Measurements from ENCODE around the gene DOK7.

Gene DOK7

DNA sequence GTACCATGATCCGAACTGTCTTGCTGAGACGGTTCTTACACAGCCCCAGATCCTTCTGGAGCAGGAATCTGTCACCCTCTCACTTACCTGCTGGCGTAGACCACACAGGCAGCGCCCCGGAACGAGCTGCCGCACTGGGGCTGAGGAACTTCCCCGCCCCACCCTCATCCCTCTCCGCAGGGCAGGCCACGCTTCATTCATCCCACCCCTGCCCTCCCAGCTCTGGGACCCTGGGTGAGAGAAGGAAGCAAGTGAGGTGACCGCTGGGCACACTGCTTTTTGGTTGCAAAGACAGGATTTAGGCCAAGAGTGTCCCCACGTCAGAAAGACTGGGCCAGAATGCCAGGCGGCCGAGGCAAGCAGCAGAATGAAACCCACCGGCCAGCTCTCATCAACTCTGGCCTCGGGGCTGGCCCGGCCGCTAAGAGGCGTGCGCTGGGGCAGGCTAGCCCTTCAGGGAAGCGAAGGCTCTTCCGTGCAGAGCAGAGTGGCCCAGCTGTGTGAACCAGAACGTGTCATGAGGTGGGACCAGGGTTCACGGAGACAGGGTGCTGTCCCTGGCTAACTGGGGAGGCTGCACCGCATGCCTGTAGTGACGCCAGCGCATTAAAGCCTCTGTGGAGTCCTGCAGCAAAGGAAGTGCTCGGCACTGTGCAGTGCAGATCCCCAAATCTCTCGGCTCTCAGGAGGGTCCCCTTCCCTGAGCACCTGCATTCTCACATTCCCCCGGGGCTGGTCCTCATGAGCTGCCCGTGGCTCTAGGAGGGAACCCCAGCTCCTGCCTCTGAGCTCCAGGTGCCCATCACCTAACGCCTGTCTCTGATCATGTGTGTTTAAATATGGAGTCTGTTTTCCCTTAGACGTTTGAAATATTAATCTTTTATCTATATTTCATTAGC, 62.7 kb downstream of the DOK7 start:
- Histone ChIP-seq H3K9me2 (replicated peaks; ENCODE audit: insufficient read depth, low read length) (no peaks in the 10 kb centered on the region), H3K9me3 (replicated peaks; ENCODE audit: insufficient read depth, low read length) (no peaks in the 10 kb centered on the region), H4K20me1 (ENCODE audit: insufficient read depth, low read length) (no peaks in the 10 kb centered on the region), H2AFZ (ENCODE audit: low read length) (no peak overlapping the region), H3K4me3 (ENCODE audit: low read length) (no peak overlapping the region), H3K36me3 (replicated peaks; ENCODE audit: insufficient read depth, low read length) (no peaks in the 10 kb centered on the region), H3K27me3 (replicated peaks; ENCODE audit: insufficient read depth, low read length) (no peaks in the 10 kb centered on the region), H3K27ac (ENCODE audit: low read length) (no peak overlapping the region), H3K79me2 (ENCODE audit: low read length) (peaks cover 50% of the 10 kb centered on the region), H3F3A (ENCODE audit: insufficient read depth, low read length) (no peaks in the 10 kb centered on the region), H3K4me1 (ENCODE audit: low read length) (no peaks in the 10 kb centered on the region), H3K9ac (ENCODE audit: low read length) (no peak overlapping the region), H3K4me2 (ENCODE audit: low read depth, low read length) (no peak overlapping the region)
- TF ChIP-seq EZH2phosphoT487 (IDR thresholded peaks at IDR 0.05; ENCODE audit: low read length), result no peak
- TF ChIP-seq, protein P1, sequence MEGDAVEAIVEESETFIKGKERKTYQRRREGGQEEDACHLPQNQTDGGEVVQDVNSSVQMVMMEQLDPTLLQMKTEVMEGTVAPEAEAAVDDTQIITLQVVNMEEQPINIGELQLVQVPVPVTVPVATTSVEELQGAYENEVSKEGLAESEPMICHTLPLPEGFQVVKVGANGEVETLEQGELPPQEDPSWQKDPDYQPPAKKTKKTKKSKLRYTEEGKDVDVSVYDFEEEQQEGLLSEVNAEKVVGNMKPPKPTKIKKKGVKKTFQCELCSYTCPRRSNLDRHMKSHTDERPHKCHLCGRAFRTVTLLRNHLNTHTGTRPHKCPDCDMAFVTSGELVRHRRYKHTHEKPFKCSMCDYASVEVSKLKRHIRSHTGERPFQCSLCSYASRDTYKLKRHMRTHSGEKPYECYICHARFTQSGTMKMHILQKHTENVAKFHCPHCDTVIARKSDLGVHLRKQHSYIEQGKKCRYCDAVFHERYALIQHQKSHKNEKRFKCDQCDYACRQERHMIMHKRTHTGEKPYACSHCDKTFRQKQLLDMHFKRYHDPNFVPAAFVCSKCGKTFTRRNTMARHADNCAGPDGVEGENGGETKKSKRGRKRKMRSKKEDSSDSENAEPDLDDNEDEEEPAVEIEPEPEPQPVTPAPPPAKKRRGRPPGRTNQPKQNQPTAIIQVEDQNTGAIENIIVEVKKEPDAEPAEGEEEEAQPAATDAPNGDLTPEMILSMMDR (IDR thresholded peaks at IDR 0.05; ENCODE audit: low read length), result no peak
- no peak for TF ChIP-seq EZH2 (optimal IDR thresholded peaks at IDR 0.05; ENCODE audit: low read depth, low read length)
- no peak for DNase-seq

DNA sequence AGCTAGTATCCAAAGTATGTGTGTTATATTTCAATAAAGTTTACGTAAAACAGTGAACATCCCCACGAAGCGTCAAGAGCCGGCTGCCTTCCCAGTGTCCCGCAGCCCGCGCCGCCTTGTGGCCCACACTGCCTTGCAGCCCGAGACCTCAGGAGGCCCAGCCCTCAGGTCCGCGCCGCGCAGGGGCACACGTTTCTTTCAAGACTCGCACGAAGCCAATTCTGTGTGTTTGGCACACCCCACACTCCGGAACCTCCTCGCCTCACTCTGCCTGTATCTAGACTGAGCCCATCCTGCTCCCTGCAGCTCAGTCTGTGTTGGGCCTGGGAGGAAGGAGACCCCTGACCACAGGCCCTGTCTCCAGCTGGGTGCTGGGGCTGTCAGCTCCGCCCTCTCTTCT, 63.4 kb downstream of the DOK7 start:
- Histone ChIP-seq H3K36me3 (replicated peaks; ENCODE audit: insufficient read depth, low read length) (no peaks in the 10 kb centered on the region), H3K4me2 (ENCODE audit: low read depth, low read length) (no peak overlapping the region), H3K9ac (ENCODE audit: low read length) (no peak overlapping the region), H3K27ac (ENCODE audit: low read length) (no peak overlapping the region), H3K79me2 (ENCODE audit: low read length) (peaks cover 56% of the 10 kb centered on the region), H2AFZ (ENCODE audit: low read length) (no peak overlapping the region), H3K9me3 (replicated peaks; ENCODE audit: insufficient read depth, low read length) (no peaks in the 10 kb centered on the region), H4K20me1 (ENCODE audit: insufficient read depth, low read length) (no peaks in the 10 kb centered on the region), H3K27me3 (replicated peaks; ENCODE audit: insufficient read depth, low read length) (no peaks in the 10 kb centered on the region), H3K4me3 (ENCODE audit: low read length) (no peak overlapping the region), H3F3A (ENCODE audit: insufficient read depth, low read length) (no peaks in the 10 kb centered on the region), H3K4me1 (ENCODE audit: low read length) (0 out of 2 replicates have a peak, but pooled peaks cover 4% of the 10 kb centered on the region), H3K9me2 (replicated peaks; ENCODE audit: insufficient read depth, low read length) (no peaks in the 10 kb centered on the region)
- TF ChIP-seq, protein P1 (IDR thresholded peaks at IDR 0.05; ENCODE audit: low read length), result no peak
- TF ChIP-seq EZH2 (optimal IDR thresholded peaks at IDR 0.05; ENCODE audit: low read depth, low read length), result no peak
- TF ChIP-seq EZH2phosphoT487 (IDR thresholded peaks at IDR 0.05; ENCODE audit: low read length), result no peak
- DNase-seq, result no peak

DNA sequence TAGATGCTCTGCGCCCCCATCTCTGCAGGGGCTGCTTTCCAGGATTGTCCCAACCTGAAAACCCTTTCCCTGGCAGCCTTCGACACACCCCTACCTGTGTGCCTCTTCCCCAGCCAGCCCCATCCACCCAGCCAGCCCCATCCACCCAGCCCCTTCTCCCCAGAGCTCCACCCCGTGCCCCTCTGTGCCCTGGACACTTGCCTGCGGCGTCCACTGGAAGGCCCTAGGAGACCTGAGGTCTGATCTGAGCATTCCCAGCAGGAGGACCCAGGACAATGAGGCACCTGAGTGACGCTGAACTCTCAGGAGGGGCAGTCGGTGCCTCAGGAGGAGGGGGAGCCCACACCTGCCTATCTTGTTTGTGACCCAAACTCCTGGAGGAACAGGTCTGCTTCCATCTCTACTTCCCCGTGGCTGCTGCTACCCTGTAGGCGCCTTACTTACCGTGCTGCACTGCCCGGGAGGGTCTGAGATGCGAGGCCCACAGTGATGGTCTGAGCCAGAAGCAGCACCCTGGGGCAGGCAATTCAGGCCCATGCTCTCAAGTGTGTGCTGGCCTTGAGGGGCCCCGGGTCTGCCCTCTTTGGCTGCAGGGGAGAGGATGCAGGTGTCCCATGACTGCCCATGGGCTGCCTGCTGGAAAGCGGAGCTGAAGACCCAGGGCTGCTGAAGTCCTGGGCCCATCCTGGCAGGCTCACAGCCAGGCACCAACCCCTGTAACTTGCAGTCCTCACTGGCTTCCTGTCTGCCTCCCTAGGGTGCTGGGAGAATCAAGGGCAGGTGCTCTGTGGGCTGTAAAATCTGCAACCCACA, 64.2 kb downstream of the DOK7 start:
- Histone ChIP-seq H3K27ac (ENCODE audit: low read length) (no peak overlapping the region), H3K9ac (ENCODE audit: low read length) (no peak overlapping the region), H3K36me3 (replicated peaks; ENCODE audit: insufficient read depth, low read length) (no peaks in the 10 kb centered on the region), H2AFZ (ENCODE audit: low read length) (no peak overlapping the region), H3K9me3 (replicated peaks; ENCODE audit: insufficient read depth, low read length) (no peaks in the 10 kb centered on the region), H3F3A (ENCODE audit: insufficient read depth, low read length) (no peaks in the 10 kb centered on the region), H3K4me3 (ENCODE audit: low read length) (no peak overlapping the region), H3K79me2 (ENCODE audit: low read length) (peaks cover 63% of the 10 kb centered on the region), H4K20me1 (ENCODE audit: insufficient read depth, low read length) (no peaks in the 10 kb centered on the region), H3K4me2 (ENCODE audit: low read depth, low read length) (no peak overlapping the region), H3K27me3 (replicated peaks; ENCODE audit: insufficient read depth, low read length) (no peaks in the 10 kb centered on the region), H3K4me1 (ENCODE audit: low read length) (0 out of 2 replicates have a peak, but pooled peaks cover 4% of the 10 kb centered on the region), H3K9me2 (replicated peaks; ENCODE audit: insufficient read depth, low read length) (no peaks in the 10 kb centered on the region)
- TF ChIP-seq EZH2 (optimal IDR thresholded peaks at IDR 0.05; ENCODE audit: low read depth, low read length) (no peak), EZH2phosphoT487 (IDR thresholded peaks at IDR 0.05; ENCODE audit: low read length) (no peak)
- TF ChIP-seq, protein P1 (IDR thresholded peaks at IDR 0.05; ENCODE audit: low read length), result no peak
- DNase-seq, result no peak

All from MM.1S (cell line).